ENCODE measurements around the gene GNA14.

GRCh38 chr9:77375956-77376532 is 272.1 kb downstream of the GNA14 start:
- TF ChIP-seq CTCF (conservative IDR thresholded peaks at IDR 0.05; ENCODE audit: low read depth in 2 of 2) (no peak), EZH2 (IDR thresholded peaks at IDR 0.05; ENCODE audit: low read depth, unreplicated experiment) (no peak), EZH2phosphoT487 (IDR thresholded peaks at IDR 0.05; ENCODE audit: unreplicated experiment) (no peak), ETS1 (IDR thresholded peaks at IDR 0.05) (no peak), ZNF114 (CRISPR knock-in tag; IDR thresholded peaks at IDR 0.05) (no peak), REST (IDR thresholded peaks at IDR 0.05; ENCODE audit: unreplicated experiment) (no peak)

Data from GM23338 (cell line).